Measurements from ENCODE around the gene CD69. TPM values are rescaled to one million over a fixed set of nuclear protein-coding genes. Genes with fewer than 3 reads are reported as not detected.
A peak's percentile ranks its signal among the peaks of the same experiment; 100 is the strongest.

The CD69 gene
- polyA plus RNA-seq, 1 donor from 2014 or later = 0.72 TPM

DNA sequence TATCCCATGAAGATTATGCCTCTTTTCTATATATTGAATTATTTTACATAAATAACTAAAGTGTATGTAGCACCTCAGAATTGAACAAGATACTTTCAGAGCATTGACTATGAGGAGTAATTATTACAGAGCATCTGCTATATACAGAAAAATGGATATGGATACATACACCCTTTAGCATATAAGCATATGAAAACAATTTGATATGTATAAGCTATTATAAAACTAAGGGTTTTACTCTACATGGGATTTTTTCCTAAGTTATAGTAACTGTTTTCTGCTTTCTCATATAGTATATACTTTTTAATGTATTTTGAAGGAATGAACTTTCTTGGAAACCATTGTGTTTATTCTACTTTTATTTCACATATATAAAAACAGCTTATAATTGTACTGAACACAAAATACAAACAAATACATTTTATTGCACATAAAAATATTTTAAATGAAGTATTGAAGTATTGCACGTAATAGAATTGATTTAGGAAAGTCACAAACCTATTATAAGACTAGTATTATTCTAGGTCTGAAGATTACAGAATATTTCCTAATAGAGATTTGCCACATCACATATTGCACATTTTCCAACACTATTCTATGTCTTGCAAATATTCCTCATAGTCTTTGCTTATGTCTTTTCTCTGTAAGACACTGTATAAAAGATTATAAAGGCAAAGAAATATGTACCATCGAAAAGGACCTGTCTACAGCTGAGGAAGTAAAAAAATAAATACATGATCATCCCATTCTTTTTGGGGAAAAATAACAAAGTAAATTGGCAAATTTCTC lies 8.4 kb downstream of the CD69 start (continued):
- TF ChIP-seq EP300 (conservative IDR thresholded peaks at IDR 0.05; ENCODE audit: poor library complexity, severe bottlenecking) = no peak

GRCh38 chr12:9751204-9752144 lies 9.2 kb downstream of the CD69 start:
- Histone ChIP-seq H4K20me1 (ENCODE audit: insufficient read depth) (no peaks in the 10 kb centered on the region), H3K79me2 (replicated peaks; ENCODE audit: insufficient read depth, low read length) (no peaks in the 10 kb centered on the region), H3K4me2 (ENCODE audit: low read length) (no peak overlapping the region), H2AFZ (ENCODE audit: low read depth, low read length) (no peak overlapping the region), H3F3A (ENCODE audit: insufficient read depth, low read length, poor library complexity, severe bottlenecking) (no peaks in the 10 kb centered on the region), H3K9me2 (ENCODE audit: insufficient read depth, low read length) (no peaks in the 10 kb centered on the region), H3K9me3 (ENCODE audit: low read length) (no peaks in the 10 kb centered on the region), H3K27me3 (ENCODE audit: insufficient read depth, low read depth, low read length) (no peaks in the 10 kb centered on the region), H3K4me3 (ENCODE audit: low read length) (peak overlapping the region; percentile 0), H3K9ac (ENCODE audit: low read length) (no peak overlapping the region), H3K27ac (ENCODE audit: low read length) (peak overlapping the region; percentile 18), H3K36me3 (ENCODE audit: insufficient read depth, low read length) (no peaks in the 10 kb centered on the region)
- TF ChIP-seq POLR2AphosphoS5 (IDR thresholded peaks at IDR 0.05) (no peak), EZH2 (IDR thresholded peaks at IDR 0.05; ENCODE audit: borderline replicate concordance, insufficient read depth, low read length, poor library complexity, severe bottlenecking) (no peak), TAF1 (IDR thresholded peaks at IDR 0.05; ENCODE audit: low read depth) (no peak), MXI1 (conservative IDR thresholded peaks at IDR 0.05; ENCODE audit: poor library complexity, severe bottlenecking) (no peak), SMC3 (conservative IDR thresholded peaks at IDR 0.05; ENCODE audit: poor library complexity) (no peak)
- TF ChIP-seq, protein P1, sequence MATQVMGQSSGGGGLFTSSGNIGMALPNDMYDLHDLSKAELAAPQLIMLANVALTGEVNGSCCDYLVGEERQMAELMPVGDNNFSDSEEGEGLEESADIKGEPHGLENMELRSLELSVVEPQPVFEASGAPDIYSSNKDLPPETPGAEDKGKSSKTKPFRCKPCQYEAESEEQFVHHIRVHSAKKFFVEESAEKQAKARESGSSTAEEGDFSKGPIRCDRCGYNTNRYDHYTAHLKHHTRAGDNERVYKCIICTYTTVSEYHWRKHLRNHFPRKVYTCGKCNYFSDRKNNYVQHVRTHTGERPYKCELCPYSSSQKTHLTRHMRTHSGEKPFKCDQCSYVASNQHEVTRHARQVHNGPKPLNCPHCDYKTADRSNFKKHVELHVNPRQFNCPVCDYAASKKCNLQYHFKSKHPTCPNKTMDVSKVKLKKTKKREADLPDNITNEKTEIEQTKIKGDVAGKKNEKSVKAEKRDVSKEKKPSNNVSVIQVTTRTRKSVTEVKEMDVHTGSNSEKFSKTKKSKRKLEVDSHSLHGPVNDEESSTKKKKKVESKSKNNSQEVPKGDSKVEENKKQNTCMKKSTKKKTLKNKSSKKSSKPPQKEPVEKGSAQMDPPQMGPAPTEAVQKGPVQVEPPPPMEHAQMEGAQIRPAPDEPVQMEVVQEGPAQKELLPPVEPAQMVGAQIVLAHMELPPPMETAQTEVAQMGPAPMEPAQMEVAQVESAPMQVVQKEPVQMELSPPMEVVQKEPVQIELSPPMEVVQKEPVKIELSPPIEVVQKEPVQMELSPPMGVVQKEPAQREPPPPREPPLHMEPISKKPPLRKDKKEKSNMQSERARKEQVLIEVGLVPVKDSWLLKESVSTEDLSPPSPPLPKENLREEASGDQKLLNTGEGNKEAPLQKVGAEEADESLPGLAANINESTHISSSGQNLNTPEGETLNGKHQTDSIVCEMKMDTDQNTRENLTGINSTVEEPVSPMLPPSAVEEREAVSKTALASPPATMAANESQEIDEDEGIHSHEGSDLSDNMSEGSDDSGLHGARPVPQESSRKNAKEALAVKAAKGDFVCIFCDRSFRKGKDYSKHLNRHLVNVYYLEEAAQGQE (IDR thresholded peaks at IDR 0.05; ENCODE audit: borderline replicate concordance) = peak; percentile 23

- Histone ChIP-seq H3K4me3 (ENCODE audit: low read length) (peak overlapping the region; percentile 0), H3K4me2 (ENCODE audit: low read length) (no peak overlapping the region), H3K9me3 (ENCODE audit: low read length) (no peaks in the 10 kb centered on the region), H3K79me2 (replicated peaks; ENCODE audit: insufficient read depth, low read length) (no peaks in the 10 kb centered on the region), H2AFZ (ENCODE audit: low read depth, low read length) (no peak overlapping the region), H3K36me3 (ENCODE audit: insufficient read depth, low read length) (no peaks in the 10 kb centered on the region), H3K27ac (ENCODE audit: low read length) (peak overlapping the region; percentile 18), H3K9ac (ENCODE audit: low read length) (no peak overlapping the region), H3K9me2 (ENCODE audit: insufficient read depth, low read length) (no peaks in the 10 kb centered on the region), H4K20me1 (ENCODE audit: insufficient read depth) (no peaks in the 10 kb centered on the region), H3K27me3 (ENCODE audit: insufficient read depth, low read depth, low read length) (no peaks in the 10 kb centered on the region), H3F3A (ENCODE audit: insufficient read depth, low read length, poor library complexity, severe bottlenecking) (no peaks in the 10 kb centered on the region)
- TF ChIP-seq SMC3 (conservative IDR thresholded peaks at IDR 0.05; ENCODE audit: poor library complexity) = peak; percentile 78
- TF ChIP-seq RAD21 (conservative IDR thresholded peaks at IDR 0.05) = peak; percentile 80
- TF ChIP-seq TAF1 (IDR thresholded peaks at IDR 0.05; ENCODE audit: low read depth) = no peak
- peak; percentile 80 for TF ChIP-seq CTCF (IDR thresholded peaks at IDR 0.05; ENCODE audit: poor library complexity, severe bottlenecking)
These were observed 10.2 kb downstream of the CD69 start for GRCh38 chr12:9750276-9751203.

Measured in neural cell (in vitro differentiated cells).